HepG2 (cell line): ENCODE results near the gene ADCY5. TPM values are rescaled to one million over a fixed set of nuclear protein-coding genes. Genes with fewer than 3 reads are reported as not detected.
A peak's percentile ranks its signal among the peaks of the same experiment; 100 is the strongest.

ENCODE experiments used
- ATRX ChIP-seq: sonication (generic); formaldehyde crosslinking; IDR thresholded peaks from 2 replicates; pipeline ENCODE4 v1.4.0; 2020; ENCODE audit warnings: missing genetic modification reagents, borderline replicate concordance
- GZF1 ChIP-seq: sonication (generic); formaldehyde crosslinking; IDR thresholded peaks from 2 replicates; pipeline ENCODE4 v1.5.1; 2020; ENCODE audit warnings: mild to moderate bottlenecking, missing genetic modification reagents
- MAF1 ChIP-seq: sonication (generic); formaldehyde crosslinking; IDR thresholded peaks from 2 replicates; pipeline ENCODE4 v1.5.0; 2020; ENCODE audit warnings: missing genetic modification reagents, borderline replicate concordance
- MIER3 ChIP-seq: IDR thresholded peaks from 2 replicates; pipeline ENCODE4 v1.6.1; 2016; ENCODE audit warnings: missing compliant biosample characterization, borderline replicate concordance
- NBN ChIP-seq: fragments of 450-650 bp; conservative IDR thresholded peaks from 2 replicates; pipeline ENCODE4 v1.6.1; 2017
- PAX8 ChIP-seq: sonication (generic); formaldehyde crosslinking; IDR thresholded peaks from 2 replicates; pipeline ENCODE4 v1.8.0; 2022; ENCODE audit warnings: mild to moderate bottlenecking, missing genetic modification reagents, borderline replicate concordance
- SIN3A ChIP-seq: IDR thresholded peaks from 2 replicates; pipeline ENCODE4 v1.6.1; 2011; ENCODE audit warnings: low read depth, mild to moderate bottlenecking, control low read depth, low read length, borderline replicate concordance
- SPEN ChIP-seq: sonication (generic); formaldehyde crosslinking; IDR thresholded peaks from 2 replicates; pipeline ENCODE4 v1.5.1; 2020; ENCODE audit warnings: low read depth, mild to moderate bottlenecking, missing genetic modification reagents
- U2AF1 ChIP-seq: fragments of 200-400 bp; formaldehyde crosslinking; optimal IDR thresholded peaks from 2 replicates; pipeline ENCODE3; 2017; ENCODE audit warnings: mild to moderate bottlenecking, low read depth, low read length
- ZNF207 ChIP-seq: fragments of 450-650 bp; IDR thresholded peaks from 2 replicates; pipeline ENCODE4 v1.6.1; 2016; ENCODE audit warnings: antibody characterized with exemption, borderline replicate concordance
- ZNF335 ChIP-seq: sonication (generic); formaldehyde crosslinking; IDR thresholded peaks from 2 replicates; pipeline ENCODE4 v1.4.0; 2020; ENCODE audit warnings: missing genetic modification reagents
- polyA plus RNA-seq, 8 experiments: library from polyadenylated mRNA; depleted of rRNA in 3 of 8; stranded (reverse) in 7 of 8; unstranded in 1 of 8; fragments of >200 nt; fragmentation: Illumina TruSeq in 4 of 8; extraction: Trizol in 4 of 8; gene quantifications; 2 replicates each; pipeline versions ENCODE4 v1.2.1 to v1.2.3, GENCODE V29; 2011 to 2016; ENCODE audit warnings: low read depth in 4 of 8, missing spikeins in 1 of 8, mixed read lengths in 1 of 8; ENCODE audit not compliant: insufficient read depth in 1 of 8
- total RNA-seq, 5 experiments: library from RNA; depleted of rRNA; stranded (reverse); fragments of >200 nt; fragmentation: Illumina TruSeq; extraction: Trizol; gene quantifications; 2 replicates each; pipeline ENCODE4 v1.2.3, GENCODE V29; 2016; ENCODE audit warnings: low read depth in 1 of 5
- TF ChIP-seq, protein P1 (sequence below), 2 experiments: fragments of 450-650 bp in 1 of 2; sonication (generic) in 1 of 2; formaldehyde crosslinking in 1 of 2; IDR thresholded peaks; 2 replicates each; pipeline versions ENCODE4 v1.6.1 to v1.8.0; 2016 to 2022; ENCODE audit warnings: antibody characterized with exemption in 1 of 2, mild to moderate bottlenecking in 1 of 2, missing genetic modification reagents in 1 of 2
- TF ChIP-seq, protein P2 (sequence below): sonication (generic); formaldehyde crosslinking; IDR thresholded peaks from 2 replicates; pipeline ENCODE4 v1.8.0; 2022; ENCODE audit warnings: missing genetic modification reagents, mild to moderate bottlenecking, moderate library complexity, borderline replicate concordance
- TF ChIP-seq, protein P3 (sequence below): sonication (generic); formaldehyde crosslinking; conservative IDR thresholded peaks from 2 replicates; pipeline ENCODE4 v1.8.0; 2022; ENCODE audit warnings: mild to moderate bottlenecking, moderate library complexity, missing genetic modification reagents

Gene ADCY5
- total and polyA plus RNA-seq, 2 of the 13 experiments (the other 11 are each of a cell fraction or from before 2014, with no cell fraction given), result not detected

DNA sequence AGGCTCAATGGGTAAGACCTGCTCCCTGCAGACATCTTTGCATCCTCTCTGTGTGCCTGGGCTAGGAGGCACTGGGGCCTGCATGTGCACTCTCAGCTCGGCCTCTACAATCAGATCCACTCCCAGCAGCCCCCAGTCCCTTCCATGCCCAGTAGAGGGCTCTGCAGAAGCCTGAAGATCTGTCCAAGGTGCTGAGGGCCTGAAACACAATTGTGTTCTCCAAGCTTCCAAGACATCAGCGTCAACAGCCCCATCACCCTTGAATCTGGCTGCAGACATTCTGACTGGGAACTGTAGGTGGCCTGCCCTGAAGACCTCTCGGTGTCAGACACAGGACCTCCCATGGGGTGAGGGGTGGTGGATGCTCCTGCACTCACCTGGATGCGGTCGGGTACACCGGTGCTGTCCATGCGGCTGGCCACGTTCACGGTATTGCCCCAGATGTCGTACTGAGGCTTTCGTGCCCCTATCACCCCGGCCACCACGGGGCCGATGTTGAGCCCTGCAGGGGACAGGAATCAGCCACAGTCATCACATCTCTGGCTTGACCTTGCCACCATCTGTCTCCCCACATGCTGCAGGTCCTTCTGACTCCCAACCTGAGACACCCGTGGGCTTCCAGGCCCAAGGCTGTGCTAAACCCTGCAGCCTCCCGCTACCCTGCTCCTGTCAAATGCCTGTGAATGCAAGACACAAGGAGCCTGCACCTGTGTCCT lies 162.4 kb downstream of the ADCY5 start (continued):
- TF ChIP-seq, protein P1, sequence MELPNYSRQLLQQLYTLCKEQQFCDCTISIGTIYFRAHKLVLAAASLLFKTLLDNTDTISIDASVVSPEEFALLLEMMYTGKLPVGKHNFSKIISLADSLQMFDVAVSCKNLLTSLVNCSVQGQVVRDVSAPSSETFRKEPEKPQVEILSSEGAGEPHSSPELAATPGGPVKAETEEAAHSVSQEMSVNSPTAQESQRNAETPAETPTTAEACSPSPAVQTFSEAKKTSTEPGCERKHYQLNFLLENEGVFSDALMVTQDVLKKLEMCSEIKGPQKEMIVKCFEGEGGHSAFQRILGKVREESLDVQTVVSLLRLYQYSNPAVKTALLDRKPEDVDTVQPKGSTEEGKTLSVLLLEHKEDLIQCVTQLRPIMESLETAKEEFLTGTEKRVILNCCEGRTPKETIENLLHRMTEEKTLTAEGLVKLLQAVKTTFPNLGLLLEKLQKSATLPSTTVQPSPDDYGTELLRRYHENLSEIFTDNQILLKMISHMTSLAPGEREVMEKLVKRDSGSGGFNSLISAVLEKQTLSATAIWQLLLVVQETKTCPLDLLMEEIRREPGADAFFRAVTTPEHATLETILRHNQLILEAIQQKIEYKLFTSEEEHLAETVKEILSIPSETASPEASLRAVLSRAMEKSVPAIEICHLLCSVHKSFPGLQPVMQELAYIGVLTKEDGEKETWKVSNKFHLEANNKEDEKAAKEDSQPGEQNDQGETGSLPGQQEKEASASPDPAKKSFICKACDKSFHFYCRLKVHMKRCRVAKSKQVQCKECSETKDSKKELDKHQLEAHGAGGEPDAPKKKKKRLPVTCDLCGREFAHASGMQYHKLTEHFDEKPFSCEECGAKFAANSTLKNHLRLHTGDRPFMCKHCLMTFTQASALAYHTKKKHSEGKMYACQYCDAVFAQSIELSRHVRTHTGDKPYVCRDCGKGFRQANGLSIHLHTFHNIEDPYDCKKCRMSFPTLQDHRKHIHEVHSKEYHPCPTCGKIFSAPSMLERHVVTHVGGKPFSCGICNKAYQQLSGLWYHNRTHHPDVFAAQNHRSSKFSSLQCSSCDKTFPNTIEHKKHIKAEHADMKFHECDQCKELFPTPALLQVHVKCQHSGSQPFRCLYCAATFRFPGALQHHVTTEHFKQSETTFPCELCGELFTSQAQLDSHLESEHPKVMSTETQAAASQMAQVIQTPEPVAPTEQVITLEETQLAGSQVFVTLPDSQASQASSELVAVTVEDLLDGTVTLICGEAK (IDR thresholded peaks at IDR 0.05), result no peak
- TF ChIP-seq, protein P1 (CRISPR knock-in tag; IDR thresholded peaks at IDR 0.05), result no peak
- TF ChIP-seq SPEN (peak; percentile 61; the same call in 1 of the 2 replicates), ZNF335 (CRISPR knock-in tag) (peak; percentile 89), MIER3 (CRISPR knock-in tag) (peak; percentile 35; the same call in 1 of the 2 replicates), NBN (no peak), ATRX (CRISPR knock-in tag) (no peak), PAX8 (peak; percentile 45; the same call in 1 of the 2 replicates), SIN3A (no peak), MAF1 (CRISPR knock-in tag) (peak; percentile 92; the same call in 1 of the 2 replicates), ZNF207 (no peak), GZF1 (CRISPR knock-in tag) (peak; percentile 78; the same call in 1 of the 2 replicates), U2AF1 (no peak)
- TF ChIP-seq, protein P2, sequence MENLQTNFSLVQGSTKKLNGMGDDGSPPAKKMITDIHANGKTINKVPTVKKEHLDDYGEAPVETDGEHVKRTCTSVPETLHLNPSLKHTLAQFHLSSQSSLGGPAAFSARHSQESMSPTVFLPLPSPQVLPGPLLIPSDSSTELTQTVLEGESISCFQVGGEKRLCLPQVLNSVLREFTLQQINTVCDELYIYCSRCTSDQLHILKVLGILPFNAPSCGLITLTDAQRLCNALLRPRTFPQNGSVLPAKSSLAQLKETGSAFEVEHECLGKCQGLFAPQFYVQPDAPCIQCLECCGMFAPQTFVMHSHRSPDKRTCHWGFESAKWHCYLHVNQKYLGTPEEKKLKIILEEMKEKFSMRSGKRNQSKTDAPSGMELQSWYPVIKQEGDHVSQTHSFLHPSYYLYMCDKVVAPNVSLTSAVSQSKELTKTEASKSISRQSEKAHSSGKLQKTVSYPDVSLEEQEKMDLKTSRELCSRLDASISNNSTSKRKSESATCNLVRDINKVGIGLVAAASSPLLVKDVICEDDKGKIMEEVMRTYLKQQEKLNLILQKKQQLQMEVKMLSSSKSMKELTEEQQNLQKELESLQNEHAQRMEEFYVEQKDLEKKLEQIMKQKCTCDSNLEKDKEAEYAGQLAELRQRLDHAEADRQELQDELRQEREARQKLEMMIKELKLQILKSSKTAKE (CRISPR knock-in tag), result no peak
- TF ChIP-seq, protein P3, sequence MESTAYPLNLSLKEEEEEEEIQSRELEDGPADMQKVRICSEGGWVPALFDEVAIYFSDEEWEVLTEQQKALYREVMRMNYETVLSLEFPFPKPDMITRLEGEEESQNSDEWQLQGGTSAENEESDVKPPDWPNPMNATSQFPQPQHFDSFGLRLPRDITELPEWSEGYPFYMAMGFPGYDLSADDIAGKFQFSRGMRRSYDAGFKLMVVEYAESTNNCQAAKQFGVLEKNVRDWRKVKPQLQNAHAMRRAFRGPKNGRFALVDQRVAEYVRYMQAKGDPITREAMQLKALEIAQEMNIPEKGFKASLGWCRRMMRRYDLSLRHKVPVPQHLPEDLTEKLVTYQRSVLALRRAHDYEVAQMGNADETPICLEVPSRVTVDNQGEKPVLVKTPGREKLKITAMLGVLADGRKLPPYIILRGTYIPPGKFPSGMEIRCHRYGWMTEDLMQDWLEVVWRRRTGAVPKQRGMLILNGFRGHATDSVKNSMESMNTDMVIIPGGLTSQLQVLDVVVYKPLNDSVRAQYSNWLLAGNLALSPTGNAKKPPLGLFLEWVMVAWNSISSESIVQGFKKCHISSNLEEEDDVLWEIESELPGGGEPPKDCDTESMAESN (CRISPR knock-in tag), result peak; percentile 82; the same call in 1 of the 2 replicates
